OCI-LY1 (cell line): ENCODE results near the gene NLE1.
"Not testable (repeated sequence)": the region's sequence is repeated elsewhere in the genome, so short reads cannot be mapped to it uniquely, and the experiment has no call there.

Experiments
- EZH2 ChIP-seq: fragments of 200-600 bp; sonication (generic), shearing (Covaris generic); IDR thresholded peaks from 2 replicates; pipeline ENCODE4 v1.8.0; 2017; ENCODE audit warnings: borderline replicate concordance, mixed run types, mild to moderate bottlenecking, antibody characterized with exemption, low read length, moderate library complexity, mixed read lengths
- TF ChIP-seq, protein P1 (sequence below): fragments of 200-600 bp; sonication (generic), shearing (Covaris generic); IDR thresholded peaks from 2 replicates; pipeline ENCODE4 v1.5.1; 2017; ENCODE audit warnings: mild to moderate bottlenecking, antibody characterized with exemption, low read length, moderate library complexity, mixed read lengths

- TF ChIP-seq, protein P1, sequence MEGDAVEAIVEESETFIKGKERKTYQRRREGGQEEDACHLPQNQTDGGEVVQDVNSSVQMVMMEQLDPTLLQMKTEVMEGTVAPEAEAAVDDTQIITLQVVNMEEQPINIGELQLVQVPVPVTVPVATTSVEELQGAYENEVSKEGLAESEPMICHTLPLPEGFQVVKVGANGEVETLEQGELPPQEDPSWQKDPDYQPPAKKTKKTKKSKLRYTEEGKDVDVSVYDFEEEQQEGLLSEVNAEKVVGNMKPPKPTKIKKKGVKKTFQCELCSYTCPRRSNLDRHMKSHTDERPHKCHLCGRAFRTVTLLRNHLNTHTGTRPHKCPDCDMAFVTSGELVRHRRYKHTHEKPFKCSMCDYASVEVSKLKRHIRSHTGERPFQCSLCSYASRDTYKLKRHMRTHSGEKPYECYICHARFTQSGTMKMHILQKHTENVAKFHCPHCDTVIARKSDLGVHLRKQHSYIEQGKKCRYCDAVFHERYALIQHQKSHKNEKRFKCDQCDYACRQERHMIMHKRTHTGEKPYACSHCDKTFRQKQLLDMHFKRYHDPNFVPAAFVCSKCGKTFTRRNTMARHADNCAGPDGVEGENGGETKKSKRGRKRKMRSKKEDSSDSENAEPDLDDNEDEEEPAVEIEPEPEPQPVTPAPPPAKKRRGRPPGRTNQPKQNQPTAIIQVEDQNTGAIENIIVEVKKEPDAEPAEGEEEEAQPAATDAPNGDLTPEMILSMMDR: not testable (repeated sequence)
- TF ChIP-seq EZH2: not testable (repeated sequence)
Measured at GRCh38 chr17:35110791-35111190, 31.3 kb downstream of the NLE1 start.
